Measurements from ENCODE around the gene ABCA4.

The ABCA4 gene

DNA sequence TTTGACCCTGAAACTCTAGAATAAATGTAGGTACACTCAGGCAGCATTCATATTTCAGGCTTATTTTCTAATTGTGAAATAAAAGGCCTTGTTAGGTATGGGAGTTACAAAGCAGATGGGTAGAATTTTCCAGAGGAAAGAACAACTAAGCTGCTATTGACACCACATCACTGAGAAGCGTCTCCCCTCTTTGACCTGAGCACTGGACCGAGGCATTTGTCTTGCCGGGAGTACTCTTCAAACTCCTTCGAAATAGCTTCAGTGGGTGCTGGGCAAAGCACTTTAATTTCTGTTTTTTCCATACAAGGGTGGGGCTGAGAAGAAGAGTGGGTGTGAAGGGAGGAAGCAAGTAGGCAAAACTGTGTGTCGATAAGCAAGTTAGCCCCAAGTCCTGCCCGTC is 36.4 kb downstream of the ABCA4 start (continued):
- TF ChIP-seq ZFP69B (tag by site-specific recombination; IDR thresholded peaks at IDR 0.05) (no peak), ZNF391 (tag by site-specific recombination; IDR thresholded peaks at IDR 0.05; ENCODE audit: borderline replicate concordance, low read depth) (no peak), KLF10 (tag by site-specific recombination; IDR thresholded peaks at IDR 0.05) (no peak), ZNF707 (tag by site-specific recombination; IDR thresholded peaks at IDR 0.05) (no peak)

DNA sequence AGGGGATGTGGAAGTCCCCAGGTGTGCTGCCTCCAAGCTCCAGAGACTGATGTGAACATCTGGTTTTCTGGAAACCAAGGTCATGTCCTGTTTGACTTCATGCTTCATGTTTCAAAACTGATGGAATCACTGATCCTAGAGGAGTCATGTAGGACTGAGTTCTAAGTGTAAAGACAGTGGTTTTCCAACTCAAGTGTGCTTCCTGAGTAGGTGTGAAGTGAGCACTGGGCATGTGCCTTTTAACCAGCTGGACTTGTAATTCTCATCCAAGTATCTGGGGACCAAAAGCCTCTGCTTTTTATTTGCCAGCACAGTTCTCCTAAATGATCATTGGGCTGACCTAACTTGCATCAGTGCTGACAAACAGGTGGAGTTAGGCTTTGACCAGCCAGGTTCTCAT is 36.9 kb downstream of the ABCA4 start:
- Histone ChIP-seq H3K9me3 (ENCODE audit: control insufficient read depth, insufficient read depth, low read depth, low read length) (no peaks in the 10 kb centered on the region), H3K27ac (ENCODE audit: extremely low read depth, low read depth, low read length) (no peak overlapping the region), H3K4me1 (ENCODE audit: control insufficient read depth, insufficient read depth, low read length) (no peaks in the 10 kb centered on the region), H3K36me3 (ENCODE audit: control insufficient read depth in 2 of 2, insufficient read depth in 1 of 2, low read length in 2 of 2) (no peaks in the 10 kb centered on the region), H3K4me3 (ENCODE audit: low read depth, low read length) (no peak overlapping the region)
- ChIA-PET POLR2A (no interaction called here), CTCF (interaction anchor here (1.2 kb wide), 1 partner anchor 20 kb away, joined by 3 read pairs; no protein-coding TSS in a partner anchor)
- TF ChIP-seq, protein P1, sequence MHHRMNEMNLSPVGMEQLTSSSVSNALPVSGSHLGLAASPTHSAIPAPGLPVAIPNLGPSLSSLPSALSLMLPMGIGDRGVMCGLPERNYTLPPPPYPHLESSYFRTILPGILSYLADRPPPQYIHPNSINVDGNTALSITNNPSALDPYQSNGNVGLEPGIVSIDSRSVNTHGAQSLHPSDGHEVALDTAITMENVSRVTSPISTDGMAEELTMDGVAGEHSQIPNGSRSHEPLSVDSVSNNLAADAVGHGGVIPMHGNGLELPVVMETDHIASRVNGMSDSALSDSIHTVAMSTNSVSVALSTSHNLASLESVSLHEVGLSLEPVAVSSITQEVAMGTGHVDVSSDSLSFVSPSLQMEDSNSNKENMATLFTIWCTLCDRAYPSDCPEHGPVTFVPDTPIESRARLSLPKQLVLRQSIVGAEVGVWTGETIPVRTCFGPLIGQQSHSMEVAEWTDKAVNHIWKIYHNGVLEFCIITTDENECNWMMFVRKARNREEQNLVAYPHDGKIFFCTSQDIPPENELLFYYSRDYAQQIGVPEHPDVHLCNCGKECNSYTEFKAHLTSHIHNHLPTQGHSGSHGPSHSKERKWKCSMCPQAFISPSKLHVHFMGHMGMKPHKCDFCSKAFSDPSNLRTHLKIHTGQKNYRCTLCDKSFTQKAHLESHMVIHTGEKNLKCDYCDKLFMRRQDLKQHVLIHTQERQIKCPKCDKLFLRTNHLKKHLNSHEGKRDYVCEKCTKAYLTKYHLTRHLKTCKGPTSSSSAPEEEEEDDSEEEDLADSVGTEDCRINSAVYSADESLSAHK (tag by site-specific recombination; IDR thresholded peaks at IDR 0.05): no peak
- TF ChIP-seq, protein P2, sequence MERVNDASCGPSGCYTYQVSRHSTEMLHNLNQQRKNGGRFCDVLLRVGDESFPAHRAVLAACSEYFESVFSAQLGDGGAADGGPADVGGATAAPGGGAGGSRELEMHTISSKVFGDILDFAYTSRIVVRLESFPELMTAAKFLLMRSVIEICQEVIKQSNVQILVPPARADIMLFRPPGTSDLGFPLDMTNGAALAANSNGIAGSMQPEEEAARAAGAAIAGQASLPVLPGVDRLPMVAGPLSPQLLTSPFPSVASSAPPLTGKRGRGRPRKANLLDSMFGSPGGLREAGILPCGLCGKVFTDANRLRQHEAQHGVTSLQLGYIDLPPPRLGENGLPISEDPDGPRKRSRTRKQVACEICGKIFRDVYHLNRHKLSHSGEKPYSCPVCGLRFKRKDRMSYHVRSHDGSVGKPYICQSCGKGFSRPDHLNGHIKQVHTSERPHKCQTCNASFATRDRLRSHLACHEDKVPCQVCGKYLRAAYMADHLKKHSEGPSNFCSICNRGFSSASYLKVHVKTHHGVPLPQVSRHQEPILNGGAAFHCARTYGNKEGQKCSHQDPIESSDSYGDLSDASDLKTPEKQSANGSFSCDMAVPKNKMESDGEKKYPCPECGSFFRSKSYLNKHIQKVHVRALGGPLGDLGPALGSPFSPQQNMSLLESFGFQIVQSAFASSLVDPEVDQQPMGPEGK (tag by site-specific recombination; IDR thresholded peaks at IDR 0.05): no peak
- no peak for TF ChIP-seq MZF1 (tag by site-specific recombination; IDR thresholded peaks at IDR 0.05; ENCODE audit: borderline replicate concordance)
- TF ChIP-seq SP2 (tag by site-specific recombination; IDR thresholded peaks at IDR 0.05): no peak

DNA sequence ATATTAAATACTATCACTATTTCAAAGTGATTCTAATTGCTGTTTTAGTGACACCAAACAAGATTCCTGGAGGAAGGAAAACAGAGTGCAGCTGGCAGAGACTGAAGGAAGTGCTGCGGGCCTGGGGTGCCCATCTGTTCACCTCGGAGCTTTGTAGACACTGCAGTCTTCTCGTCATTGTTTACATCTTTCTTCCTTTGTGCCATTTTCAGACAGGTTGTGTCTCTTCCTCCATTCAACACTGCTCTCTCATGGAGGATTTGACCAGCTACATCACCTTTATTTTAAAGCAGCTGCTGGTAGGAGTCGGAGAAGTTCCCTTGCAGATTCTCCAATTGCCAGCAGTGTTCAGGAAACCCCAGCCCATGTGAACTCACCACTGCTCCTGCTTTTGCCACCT is 37.3 kb downstream of the ABCA4 start:
- POLR2A ChIA-PET: no interaction called here
- no peaks in the 10 kb centered on the region for H3K4me1 ChIP-seq (ENCODE audit: control insufficient read depth, insufficient read depth, low read length)
- no peaks in the 10 kb centered on the region for H3K36me3 ChIP-seq (ENCODE audit: control insufficient read depth in 2 of 2, insufficient read depth in 1 of 2, low read length in 2 of 2)
- no peak overlapping the region for H3K4me3 ChIP-seq (ENCODE audit: low read depth, low read length)
- H3K9me3 ChIP-seq (ENCODE audit: control insufficient read depth, insufficient read depth, low read depth, low read length): no peaks in the 10 kb centered on the region
- TF ChIP-seq, protein P3, sequence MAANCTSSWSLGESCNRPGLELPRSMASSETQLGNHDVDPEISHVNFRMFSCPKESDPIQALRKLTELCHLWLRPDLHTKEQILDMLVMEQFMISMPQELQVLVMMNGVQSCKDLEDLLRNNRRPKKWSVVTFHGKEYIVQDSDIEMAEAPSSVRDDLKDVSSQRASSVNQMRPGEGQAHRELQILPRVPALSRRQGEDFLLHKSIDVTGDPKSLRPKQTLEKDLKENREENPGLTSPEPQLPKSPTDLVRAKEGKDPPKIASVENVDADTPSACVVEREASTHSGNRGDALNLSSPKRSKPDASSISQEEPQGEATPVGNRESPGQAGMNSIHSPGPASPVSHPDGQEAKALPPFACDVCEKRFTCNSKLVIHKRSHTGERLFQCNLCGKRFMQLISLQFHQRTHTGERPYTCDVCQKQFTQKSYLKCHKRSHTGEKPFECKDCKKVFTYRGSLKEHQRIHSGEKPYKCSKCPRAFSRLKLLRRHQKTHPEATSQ (tag by site-specific recombination; IDR thresholded peaks at IDR 0.05): no peak
- TF ChIP-seq ZNF768 (tag by site-specific recombination; IDR thresholded peaks at IDR 0.05): no peak
- TF ChIP-seq, protein P4, sequence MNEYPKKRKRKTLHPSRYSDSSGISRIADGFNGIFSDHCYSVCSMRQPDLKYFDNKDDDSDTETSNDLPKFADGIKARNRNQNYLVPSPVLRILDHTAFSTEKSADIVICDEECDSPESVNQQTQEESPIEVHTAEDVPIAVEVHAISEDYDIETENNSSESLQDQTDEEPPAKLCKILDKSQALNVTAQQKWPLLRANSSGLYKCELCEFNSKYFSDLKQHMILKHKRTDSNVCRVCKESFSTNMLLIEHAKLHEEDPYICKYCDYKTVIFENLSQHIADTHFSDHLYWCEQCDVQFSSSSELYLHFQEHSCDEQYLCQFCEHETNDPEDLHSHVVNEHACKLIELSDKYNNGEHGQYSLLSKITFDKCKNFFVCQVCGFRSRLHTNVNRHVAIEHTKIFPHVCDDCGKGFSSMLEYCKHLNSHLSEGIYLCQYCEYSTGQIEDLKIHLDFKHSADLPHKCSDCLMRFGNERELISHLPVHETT (tag by site-specific recombination; IDR thresholded peaks at IDR 0.05): no peak
- no peak for TF ChIP-seq HOXC10 (CRISPR knock-in tag; IDR thresholded peaks at IDR 0.05)
- TF ChIP-seq, protein P5, sequence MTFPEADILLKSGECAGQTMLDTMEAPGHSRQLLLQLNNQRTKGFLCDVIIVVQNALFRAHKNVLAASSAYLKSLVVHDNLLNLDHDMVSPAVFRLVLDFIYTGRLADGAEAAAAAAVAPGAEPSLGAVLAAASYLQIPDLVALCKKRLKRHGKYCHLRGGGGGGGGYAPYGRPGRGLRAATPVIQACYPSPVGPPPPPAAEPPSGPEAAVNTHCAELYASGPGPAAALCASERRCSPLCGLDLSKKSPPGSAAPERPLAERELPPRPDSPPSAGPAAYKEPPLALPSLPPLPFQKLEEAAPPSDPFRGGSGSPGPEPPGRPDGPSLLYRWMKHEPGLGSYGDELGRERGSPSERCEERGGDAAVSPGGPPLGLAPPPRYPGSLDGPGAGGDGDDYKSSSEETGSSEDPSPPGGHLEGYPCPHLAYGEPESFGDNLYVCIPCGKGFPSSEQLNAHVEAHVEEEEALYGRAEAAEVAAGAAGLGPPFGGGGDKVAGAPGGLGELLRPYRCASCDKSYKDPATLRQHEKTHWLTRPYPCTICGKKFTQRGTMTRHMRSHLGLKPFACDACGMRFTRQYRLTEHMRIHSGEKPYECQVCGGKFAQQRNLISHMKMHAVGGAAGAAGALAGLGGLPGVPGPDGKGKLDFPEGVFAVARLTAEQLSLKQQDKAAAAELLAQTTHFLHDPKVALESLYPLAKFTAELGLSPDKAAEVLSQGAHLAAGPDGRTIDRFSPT (tag by site-specific recombination; IDR thresholded peaks at IDR 0.05): no peak
- TF ChIP-seq, protein P6, sequence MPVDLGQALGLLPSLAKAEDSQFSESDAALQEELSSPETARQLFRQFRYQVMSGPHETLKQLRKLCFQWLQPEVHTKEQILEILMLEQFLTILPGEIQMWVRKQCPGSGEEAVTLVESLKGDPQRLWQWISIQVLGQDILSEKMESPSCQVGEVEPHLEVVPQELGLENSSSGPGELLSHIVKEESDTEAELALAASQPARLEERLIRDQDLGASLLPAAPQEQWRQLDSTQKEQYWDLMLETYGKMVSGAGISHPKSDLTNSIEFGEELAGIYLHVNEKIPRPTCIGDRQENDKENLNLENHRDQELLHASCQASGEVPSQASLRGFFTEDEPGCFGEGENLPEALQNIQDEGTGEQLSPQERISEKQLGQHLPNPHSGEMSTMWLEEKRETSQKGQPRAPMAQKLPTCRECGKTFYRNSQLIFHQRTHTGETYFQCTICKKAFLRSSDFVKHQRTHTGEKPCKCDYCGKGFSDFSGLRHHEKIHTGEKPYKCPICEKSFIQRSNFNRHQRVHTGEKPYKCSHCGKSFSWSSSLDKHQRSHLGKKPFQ (tag by site-specific recombination; IDR thresholded peaks at IDR 0.05): no peak
- no peak overlapping the region for H3K27ac ChIP-seq (ENCODE audit: extremely low read depth, low read depth, low read length)
- CTCF ChIA-PET: interaction anchor here (1.2 kb wide), 1 partner anchor 20 kb away, joined by 3 read pairs; no protein-coding TSS in a partner anchor

Measured in HEK293 (cell line).